ENCODE measurements around the gene CHST12.
"Not testable (repeated sequence)": the region's sequence is repeated elsewhere in the genome, so short reads cannot be mapped to it uniquely, and the experiment has no call there.

Gene CHST12

DNA sequence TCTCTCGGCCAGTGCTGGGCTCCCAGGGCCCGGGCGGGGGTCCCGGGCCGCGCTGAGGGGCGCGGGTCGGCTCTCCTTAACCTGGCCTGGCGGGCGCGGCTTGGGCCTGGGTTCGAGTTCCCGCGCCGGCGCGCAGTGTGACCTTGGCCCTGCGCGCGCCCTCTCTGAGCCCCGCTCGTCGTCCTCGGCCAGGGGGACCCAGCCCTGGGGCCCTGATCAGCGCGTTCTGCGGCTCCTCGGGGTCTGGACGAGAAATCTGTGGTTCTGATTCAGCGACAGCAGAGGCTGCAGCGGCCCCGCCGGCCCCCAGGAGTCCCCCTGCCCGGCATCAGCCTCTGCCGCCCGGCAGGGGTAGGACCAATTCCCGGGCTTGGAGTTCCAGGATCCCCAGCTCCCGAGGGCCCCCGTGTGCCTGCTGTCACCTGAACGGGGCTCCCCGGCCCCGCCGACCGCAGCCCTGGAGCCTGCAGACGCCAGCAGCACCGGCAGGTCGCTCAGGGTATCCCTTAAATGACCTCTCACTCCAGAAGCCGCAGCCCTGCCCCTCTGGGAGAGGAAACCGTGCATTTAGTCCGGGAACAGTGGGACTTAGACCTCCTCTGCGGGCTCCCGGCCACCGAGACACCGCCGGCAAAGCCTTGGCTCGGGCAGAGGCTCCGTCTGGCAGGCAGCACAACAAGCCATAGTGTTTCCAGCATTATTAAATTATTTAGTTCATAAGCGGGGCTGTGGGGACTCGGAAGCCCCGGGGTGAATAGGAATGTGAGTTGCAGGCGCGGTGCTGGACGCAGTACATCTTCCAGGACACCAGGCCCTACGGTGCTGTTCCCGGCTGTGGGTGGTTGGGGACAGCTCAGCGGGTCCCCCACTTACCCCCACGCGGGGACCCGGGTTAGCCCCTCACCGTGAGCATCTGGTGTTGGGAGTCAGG, 572 bp downstream of the CHST12 start:
- no peak for DNase-seq (ENCODE audit: low read depth in 2 of 2)

GRCh38 chr7:2404714-2405119, 1.3 kb downstream of the CHST12 start:
- no peak for DNase-seq (ENCODE audit: low read depth in 2 of 2)

DNA sequence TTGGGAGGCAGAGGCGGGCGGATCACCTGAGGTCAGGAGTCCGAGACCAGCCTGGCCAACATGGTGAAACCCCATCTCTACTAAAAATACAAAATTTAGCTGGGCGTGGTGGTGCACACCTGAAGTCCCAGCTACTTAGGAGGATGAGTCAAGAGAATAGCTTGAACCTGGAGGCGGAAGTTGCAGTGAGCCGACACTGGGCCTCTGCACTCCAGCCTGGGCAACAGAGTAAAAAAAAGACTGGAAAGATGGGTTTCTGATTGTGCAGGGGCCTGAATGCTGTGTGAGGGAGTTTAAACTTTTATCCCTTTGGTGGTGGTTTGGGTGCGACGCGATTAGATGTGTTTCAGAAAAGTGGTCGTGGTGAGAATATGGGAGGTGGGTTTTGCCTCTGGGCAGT, 1.8 kb downstream of the CHST12 start:
- no peak for DNase-seq (ENCODE audit: low read depth in 2 of 2)

DNA sequence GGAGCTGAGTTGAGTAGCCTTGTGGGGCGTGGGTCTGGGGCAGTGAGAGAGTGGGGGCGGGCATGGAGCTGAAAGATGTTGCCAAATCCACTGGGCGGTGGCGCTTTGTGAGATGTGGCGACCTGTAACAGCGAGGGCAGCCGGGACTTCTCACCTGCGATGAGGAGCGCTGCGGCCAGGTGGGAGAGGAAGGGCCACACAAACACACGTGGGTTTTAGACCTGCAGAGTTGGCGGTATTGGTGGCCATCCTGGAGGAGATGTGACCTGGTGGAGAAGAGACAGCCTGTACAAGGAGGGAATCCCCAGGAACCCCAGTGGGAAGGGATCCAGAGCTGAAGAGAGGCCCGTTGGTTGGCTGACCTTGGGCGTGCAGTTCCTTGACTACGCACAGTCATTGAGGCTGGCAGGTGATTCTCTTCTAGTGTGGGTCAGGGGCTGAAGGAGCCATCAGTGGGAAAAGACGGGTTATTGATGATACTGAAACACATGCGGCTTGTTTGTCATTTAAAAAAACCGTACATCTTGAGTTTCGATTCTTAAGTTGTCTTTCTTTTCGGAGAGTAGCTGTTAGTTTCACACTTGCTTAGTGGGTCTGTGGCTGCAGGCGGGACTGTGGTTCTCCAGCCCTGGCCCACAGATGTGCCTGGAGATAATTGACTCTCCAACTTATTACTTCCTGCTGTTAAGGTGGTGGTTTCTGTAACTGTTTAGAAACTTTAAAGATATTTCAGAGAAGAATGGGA, 2.4 kb downstream of the CHST12 start:
- no peak for DNase-seq (ENCODE audit: low read depth in 2 of 2)

DNA sequence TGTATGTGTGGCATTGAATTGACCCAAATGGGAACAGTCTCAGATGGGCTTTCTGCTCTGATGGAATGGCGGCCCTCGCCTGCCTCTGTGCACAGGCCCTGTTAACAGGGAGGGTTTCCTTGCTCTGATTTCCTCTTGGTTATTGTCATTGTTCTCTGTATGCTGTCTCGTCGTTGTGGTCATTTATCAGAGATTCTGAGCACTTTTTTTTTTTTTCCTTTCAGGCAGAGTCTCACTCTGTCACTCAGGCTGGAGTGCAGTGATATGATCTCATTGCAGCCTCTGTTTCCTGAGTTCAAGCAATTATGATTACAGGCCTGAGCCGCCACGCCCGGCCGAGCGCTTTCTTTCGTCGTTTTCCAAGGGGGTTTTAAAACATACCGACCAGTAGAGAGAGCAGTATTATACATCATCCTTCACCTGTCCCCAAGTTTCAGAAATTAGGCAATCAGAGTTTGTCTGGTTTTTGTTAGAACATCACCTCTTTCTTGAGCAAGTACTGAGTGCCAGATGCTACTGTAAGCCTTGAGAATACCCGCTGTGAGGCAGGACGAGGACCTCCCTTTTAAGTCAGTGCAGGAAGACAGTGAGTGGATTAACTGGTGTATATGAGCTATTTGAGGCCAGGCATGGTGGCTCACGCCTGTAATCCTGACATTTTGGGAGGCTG, 6.5 kb downstream of the CHST12 start:
- no peak for DNase-seq (ENCODE audit: low read depth in 2 of 2)

DNA sequence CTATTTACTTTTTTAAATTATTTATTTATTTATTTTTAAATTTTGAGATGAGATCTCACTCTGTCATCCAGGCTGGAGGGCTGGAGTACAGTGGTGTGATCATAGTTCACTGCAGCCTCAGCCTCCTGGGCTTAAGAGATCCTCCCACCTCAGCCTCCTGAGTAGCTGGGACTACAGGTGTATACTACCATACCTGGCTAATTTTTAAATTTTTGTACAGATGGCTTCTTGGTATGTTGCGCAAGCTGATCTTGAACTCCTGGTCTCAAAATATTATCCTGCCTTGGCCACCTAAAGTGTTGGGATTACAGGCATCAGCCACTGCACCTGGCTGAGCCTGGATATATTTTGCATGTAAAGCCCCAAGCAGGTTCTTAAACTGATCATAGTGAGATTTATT, 7.6 kb downstream of the CHST12 start:
- no peak for DNase-seq (ENCODE audit: low read depth in 2 of 2)

DNA sequence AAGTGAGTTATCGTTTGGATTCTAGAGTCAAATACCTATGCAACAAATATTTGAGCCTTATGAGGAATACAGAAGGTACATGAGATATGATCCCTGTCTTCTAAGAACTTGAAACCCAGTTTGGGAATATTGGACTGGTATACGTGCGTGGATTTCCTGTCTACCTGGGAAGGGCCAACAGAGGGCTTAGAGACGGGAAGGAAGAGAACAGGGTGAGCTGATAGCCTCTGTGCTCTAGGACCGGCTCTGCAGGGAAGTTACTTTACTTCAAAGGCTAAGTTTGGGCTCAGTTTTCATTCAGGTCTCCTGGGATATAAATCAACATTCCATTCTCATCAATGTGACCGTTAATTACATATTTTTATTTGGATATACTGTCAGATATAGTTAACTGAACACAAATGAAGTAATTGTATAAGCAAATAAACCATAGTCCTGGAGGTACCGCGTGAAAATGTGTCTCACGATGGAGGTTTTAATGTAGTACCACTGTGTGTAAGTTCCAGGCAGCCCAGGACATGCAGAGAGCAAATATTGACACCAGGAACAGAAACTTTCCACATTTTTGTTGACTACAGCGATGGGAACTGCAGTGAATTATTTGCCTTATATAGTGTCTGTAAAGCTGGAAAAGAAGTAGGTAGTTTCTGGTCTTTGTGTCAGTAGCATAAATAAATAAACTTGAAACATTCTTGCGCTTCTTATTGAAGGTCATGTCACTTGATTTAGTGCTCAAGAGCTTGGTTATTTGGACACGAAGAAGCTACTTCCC, 8.6 kb downstream of the CHST12 start:
- DNase-seq (ENCODE audit: low read depth in 2 of 2) = no peak

DNA sequence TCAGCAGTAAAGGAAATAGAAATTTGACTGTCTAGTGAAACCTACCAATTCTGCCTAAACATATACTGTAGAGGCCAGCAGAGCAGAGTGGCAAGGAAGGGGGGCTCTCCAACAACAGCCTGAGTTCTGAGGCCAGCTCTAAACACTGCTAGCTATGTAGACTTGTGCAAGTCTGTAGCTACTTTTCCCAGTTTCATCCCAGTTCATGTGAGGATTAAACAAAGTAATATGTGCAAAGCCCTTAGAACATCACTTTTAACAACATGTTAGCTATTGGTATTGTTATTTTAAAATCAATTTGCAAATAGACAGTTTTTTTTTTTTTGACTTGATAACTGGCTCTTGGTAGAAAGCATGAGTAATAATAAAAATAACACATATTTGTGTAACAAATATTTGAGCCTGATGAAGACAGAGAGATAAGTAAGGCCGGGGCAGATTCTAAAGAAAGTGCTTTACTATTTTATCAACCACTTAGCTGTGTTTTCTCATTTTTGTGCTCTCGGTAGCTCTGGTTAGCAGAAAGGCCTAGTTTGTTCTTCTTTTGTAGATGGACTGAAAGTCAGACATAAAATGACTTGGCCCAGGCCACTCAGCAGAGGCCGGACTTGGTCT, 9.3 kb downstream of the CHST12 start:
- DNase-seq (ENCODE audit: low read depth in 2 of 2) = no peak

DNA sequence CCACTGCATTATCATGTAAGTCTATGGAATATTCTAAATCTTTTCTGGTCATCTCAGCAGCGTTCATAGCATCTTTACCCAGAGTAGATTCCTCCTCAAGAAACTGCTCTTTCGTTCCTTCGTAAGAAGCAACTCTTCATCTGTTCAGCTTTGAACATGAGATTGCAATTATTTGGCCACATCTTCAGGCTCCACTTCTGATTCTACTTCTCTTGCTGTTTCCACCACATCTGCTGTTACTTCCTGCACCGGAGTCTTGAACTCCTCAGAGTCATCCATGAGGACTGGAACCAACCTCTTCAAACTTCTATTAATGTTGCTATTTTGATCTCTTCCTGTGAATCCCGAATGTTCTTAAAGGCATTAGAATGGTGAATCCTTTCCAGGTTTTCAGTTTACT, 12.7 kb downstream of the CHST12 start:
- DNase-seq (ENCODE audit: low read depth in 2 of 2) = no peak

GRCh38 chr7:2416650-2417049, 13.2 kb downstream of the CHST12 start:
- DNase-seq (ENCODE audit: low read depth in 2 of 2) = no peak

GRCh38 chr7:2417178-2417577, 13.8 kb downstream of the CHST12 start:
- DNase-seq (ENCODE audit: low read depth in 2 of 2) = not testable (repeated sequence)

GRCh38 chr7:2417981-2418481, 14.6 kb downstream of the CHST12 start:
- no peak for DNase-seq (ENCODE audit: low read depth in 2 of 2)

DNA sequence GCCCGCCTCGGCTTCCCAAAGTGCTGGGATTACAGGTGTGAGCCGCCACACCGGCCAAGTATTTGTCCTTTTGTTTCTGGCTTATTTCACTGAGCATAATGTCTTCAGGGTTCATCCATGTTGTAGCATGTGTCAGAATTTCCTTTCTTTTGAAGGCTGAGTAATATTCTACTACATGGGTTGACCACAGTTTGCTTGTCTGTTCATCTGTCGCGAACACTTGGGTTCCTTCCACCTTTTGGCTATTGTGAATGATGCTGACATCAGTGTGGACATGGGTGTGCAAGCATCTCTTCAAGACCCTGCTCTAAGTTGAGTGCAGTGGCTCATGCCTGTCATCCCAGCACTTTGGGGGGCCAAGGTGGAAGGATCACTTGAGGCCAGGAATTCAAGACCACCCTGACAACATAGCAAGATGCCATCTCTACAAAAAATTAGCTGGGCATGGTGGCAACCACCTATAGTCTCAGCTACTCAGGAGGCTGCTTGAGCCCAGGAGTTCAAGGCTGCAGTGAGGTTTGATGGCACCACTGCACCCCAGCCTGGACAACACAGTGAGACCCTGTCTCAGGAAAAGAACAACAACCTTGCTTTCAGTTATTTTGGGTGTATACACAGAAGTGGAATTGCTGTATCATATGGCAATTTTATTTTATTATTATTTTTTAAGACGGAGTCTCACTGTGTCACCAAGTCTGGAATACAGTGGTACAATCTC, 17.0 kb downstream of the CHST12 start:
- DNase-seq (ENCODE audit: low read depth in 2 of 2) = no peak

- no peak for DNase-seq (ENCODE audit: low read depth in 2 of 2)
These were observed 18.5 kb downstream of the CHST12 start for GRCh38 chr7:2421943-2422310.

- DNase-seq (ENCODE audit: low read depth in 2 of 2) = no peak
These were observed 22.3 kb downstream of the CHST12 start for GRCh38 chr7:2425749-2426148.

DNA sequence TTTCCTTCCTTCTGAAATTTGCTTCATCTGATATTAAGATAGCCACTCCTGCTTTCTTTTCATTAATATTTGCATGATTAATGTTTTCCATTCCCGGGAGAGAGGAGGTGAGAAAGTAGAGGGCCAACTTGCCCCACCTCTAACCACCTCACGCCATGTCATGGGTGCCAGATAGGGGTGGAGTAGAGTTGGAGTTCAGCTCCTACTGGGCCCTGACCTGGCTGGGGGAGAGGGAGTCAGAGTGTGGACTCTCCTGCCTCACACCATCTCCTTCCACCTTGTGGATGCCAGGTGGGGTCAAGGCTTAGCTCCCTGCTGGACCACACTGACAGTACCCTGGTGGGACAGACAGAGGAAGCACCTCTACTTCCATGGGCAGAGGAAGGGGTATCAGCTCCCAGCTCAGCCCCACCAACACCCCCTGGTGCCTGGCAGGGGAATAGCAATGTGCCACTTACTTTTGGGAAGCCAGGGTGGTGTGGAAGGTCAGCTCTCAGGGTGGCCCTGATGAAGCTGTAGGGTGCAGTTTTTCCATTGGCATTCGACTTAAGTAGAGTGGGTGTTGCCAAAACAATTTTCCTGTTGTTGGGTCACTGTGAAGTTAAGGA, 28.0 kb downstream of the CHST12 start:
- DNase-seq (ENCODE audit: low read depth in 2 of 2) = no peak

- DNase-seq (ENCODE audit: low read depth in 2 of 2) = no peak
These were observed 29.7 kb downstream of the CHST12 start for GRCh38 chr7:2432910-2433712.

DNA sequence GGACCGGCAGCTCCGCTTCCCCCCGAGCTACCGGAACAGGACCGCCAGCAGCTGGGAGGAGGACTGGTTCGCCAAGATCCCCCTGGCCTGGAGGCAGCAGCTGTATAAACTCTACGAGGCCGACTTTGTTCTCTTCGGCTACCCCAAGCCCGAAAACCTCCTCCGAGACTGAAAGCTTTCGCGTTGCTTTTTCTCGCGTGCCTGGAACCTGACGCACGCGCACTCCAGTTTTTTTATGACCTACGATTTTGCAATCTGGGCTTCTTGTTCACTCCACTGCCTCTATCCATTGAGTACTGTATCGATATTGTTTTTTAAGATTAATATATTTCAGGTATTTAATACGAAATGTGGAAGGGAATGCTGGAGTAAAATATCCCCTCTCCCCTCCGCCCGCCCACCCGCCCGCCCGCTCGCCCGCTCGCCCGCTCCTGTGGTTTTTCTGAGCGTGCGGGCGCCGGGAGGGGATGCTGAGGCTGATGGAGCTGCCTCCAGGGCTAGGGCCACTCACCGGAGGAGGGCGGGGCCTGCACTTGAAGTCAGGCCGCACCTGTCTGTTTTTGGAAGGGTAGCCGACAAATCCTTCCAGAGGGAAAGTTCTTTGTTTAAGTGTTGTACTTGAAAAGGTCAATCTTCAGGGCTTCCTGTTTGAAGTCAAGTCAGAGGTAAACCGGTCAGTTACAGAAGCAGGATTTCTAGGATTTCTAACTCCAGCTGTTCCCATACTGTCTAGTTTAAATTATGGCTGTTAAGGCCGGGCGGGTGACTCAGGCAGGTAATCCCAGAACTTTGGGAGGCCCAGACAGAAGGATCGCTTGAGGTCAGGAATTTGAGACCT, 30.5 kb downstream of the CHST12 start:
- no peak for DNase-seq (ENCODE audit: low read depth in 2 of 2)
